HG03139 (cell line): ENCODE measurements around the gene RHEB.
A peak's percentile ranks its signal among the peaks of the same experiment; 100 is the strongest.
"Not testable (repeated sequence)": the region's sequence is repeated elsewhere in the genome, so short reads cannot be mapped to it uniquely, and the experiment has no call there.

Experiments used
- ATAC-seq: cut with Tn5 transposase; IDR thresholded peaks from one replicate; pipeline ENCODE4 v1.9.1; 2021; ENCODE audit not compliant: unreplicated experiment

The RHEB gene, protein sequence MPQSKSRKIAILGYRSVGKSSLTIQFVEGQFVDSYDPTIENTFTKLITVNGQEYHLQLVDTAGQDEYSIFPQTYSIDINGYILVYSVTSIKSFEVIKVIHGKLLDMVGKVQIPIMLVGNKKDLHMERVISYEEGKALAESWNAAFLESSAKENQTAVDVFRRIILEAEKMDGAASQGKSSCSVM

DNA sequence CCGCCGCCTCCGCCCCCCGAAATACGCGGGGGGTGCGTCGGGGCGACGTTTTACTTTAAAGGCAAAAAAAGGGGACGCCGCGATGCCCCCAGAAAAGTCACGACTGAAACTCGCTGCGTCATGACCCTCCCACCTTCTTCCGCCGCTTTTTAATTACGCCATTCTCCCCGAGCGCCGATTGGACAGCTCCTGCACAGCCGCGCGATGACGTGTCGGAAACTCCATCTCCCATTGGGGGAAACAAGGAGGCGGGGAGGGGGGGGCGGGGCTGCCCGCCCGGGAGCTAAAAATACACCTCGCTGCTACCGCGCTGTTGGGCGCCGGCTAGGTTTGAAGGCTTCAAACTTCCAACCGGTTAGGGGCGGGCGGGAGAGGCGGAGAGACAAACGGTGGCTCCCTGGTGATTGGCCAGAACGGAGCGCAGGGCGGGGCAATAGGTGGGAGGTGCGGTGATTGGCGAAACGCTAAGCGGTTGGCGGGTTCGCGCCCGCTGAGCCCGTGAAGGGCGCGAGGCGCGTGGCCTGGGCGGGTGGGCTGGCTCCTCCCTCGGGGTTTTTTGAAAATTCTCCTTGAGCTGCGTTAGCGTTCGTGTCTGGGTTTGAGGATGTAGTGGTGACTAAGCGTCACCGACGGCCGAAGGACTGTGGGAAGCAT lies at the start of gene RHEB:
TSS of gene RHEB (minus strand) at position 131 of the 654 bp plus-strand sequence. CDS start 384 bp downstream, outside the sequence.
- ATAC-seq: peak; percentile 68

DNA sequence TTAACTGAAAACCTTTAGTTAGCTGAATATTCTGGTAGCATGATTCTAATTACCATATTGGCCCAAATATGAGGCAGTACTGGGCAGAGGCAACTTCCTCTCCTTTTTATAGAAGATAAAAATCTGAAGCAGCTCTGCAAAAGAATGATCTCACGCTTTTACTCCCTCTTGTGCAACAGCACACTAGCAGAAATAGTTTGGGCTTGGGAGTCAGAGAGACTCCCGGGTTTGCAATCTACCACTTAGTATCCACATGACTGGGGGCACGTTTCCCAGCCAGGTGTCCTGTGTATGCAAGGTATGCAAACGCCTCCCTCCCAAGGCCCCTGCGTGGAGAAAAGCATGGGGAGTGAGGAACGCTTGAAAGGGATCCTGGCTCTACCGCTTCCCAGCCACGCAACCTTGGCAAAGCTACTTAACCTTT lies 47.2 kb upstream of the RHEB start:
- ATAC-seq: no peak

DNA sequence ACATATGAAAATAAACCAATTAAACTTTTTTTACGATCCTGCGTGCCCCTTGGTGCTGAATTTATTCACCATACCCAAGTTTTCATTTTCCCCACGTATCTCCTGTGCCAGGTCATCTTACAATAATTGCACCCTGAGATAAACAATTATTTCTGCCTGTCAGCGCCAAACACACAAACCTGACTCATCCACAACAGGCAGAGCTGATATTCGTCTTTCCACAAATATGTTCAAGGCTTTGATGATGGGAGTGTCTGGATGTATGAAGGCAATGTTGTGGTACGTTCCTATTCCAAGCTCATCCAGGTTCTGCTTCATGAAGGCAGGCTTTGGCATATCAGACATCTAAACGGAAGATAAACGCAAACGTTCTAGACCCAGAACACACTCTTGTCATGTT lies 45.8 kb upstream of the RHEB start:
- ATAC-seq: no peak

DNA sequence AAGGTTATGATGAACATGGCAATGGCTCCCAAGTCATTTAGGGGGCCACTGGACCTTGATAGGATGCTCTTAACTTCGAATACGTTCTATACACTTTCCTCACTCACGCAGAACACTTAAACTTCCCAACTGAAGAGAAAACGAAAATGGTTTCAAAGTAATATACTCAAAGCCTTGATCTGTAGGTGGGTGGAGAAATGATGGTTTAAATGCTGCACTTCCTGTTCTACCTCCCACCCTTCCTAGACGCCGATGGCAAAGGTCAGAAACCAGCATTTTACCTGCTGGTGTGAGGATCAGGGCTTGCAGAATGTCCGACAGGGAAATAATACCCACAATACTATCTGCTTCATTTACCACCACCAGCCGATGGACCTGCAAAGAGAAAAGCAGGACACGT lies 40.5 kb upstream of the RHEB start:
- no peak for ATAC-seq

DNA sequence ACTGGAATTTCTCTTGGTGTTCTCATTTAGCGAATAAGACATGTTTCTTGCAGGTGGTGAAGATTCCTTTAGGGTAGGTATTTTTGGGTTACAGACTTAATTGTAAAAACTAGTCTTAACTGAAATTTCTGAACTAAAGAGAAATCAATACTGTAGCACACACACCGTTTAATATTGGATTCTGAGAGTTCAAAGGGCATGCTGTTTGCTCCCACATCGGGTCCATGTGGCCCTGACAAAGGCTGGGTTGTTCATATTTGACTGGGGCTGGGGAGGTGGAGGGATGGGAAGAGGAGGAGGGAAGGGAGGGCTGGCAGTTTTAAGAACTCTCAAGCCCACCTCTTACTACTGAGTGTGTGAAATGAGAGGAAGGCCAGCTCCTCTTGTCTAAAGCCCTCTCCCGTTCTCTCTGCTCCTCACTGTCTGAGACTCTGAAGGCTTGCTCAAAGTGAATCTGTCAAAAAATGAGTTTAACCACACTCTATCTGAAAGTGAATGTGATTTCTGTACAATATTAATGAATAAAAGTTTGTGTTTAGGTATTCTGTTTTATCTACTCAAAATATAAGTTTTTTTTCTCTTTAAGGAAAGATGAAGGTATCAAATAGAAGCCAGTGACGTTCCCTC lies 40.0 kb upstream of the RHEB start:
- ATAC-seq: no peak

DNA sequence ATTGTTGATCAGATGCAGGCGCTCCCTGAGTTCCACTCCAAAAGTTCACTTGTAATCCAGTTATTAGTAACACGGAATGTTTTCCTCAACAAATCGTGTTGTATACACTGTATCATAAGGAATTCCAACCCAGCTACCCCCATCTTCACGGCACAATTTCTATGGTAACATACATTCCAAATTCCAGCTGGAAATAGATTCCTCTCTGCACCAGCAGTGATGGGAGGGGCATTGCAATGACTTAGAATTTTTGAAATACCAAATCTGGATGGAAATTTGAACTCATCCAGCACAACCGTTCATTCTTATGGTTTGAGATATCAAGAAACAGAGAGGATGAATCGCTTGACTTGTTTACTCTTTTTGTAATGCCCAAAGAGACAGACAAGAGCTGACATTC lies 38.9 kb upstream of the RHEB start:
- no peak for ATAC-seq

DNA sequence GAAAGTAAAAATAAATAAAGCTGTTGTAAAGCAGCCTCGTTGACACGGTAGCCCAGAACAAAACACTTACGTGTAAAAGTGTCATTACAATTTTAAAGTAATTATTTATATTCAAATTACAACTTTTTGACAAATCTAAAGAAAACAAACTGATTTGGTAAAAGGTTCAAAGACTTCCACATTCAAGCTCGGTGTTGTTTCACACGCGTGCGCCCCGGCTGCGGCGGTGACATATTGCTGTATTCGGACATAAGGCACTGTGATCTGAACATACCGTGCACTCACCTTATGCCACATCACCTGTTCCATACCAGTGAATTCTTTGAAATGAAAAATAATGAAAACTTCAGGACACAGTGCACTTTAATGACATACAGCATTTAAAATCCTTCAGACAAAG lies 36.9 kb upstream of the RHEB start:
- ATAC-seq: no peak

DNA sequence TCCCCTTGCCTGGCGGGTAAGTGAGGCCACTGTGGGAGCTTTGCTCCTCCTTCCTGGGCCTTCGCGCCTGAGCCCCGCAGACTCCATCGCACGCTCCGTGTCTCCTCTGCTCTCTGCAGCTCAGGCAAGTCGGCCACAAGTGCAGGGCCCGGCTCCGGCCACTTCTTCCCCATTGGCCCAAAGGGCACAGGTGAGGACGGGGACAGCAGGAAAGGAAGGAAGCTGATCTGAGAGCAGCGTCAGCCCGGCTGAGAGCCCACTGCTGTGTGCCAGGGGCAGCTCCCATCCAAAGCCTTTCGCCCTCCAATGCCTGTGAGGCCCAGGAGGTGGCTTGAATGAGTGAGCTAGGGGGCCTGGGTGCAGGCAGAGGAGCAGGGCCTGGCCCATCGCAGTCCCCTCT lies 33.7 kb upstream of the RHEB start:
- no peak for ATAC-seq

DNA sequence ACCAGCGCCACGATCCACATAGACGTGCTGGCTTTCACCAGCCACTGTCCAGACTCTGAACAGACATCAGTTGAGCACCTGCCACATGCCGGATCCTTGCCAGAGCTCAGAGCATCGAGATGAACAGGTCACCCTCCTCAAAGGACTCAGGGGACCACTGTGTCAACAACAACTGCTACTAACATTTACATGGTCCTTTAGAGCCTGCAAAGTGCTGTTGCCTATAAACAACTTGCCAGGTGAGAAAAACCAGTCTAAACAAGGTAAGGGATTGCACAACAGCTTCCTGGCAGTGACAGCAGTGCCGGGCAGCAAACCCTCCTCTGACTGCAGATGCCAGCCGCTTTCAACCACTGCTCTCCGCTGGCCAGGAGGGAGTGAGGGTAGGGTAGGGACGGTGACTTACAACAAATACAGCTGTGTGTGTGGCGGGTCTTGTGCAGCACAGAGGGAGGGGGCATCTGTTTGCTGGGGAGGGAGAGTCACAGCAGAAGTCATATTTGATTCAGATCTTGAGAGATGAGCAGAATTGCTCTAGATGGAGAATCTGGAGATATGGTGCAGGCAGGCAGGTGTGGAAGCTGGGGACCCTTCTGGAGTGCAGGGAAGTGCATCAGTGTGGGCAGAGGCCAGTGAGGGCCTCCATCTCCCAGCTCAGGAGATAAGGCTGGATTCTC lies 32.8 kb upstream of the RHEB start:
- no peak for ATAC-seq

DNA sequence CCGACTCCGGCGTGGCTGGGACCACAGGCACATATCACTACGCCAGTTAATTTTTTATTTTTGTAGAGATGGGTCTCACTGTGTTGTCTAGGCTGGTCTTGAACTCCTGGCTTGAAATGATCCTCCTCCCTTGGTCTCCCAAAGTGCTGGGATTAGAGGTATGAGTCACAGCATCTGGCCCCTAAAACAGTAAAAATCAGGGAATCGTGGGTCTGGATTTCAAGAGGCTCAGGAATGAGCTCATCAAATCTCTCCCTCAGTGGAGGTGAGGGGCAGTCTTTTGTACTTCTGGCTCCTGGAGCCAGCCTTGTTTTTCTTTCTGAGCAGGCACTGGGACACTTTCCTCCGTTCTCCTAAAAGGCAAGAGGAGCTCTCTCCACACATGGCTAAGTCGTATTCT lies 32.1 kb upstream of the RHEB start:
- no peak for ATAC-seq

DNA sequence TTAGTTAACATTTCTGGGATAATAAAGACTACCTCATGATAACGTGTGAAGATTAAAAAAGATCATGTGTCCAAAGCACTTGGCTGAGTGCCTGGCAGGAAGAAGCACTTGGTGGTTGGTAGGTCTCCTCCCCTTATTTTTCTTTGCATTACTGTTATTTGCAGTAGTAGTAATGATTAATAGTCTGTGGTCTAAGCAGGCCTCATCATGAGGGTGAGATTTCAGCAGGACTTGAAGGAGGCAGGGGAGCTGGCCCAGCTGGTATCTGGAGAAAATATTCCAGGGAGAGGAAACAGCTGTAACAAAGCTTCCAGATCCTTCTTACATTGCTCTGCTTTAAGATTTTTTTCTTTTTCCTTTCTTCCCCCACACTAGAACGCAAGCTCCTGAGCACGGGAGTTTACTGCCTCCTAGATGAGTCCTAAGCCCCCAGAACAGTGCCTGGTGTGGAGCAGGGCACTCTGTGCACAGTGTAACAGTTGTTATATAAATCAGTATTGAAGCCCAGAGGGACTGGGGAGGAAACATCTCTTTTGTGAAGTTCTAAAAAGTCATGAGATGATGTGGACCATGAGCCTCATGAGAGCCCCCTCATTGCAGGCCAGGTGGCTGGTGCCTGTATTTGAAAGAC lies 31.1 kb upstream of the RHEB start:
- peak; percentile 56 for ATAC-seq

DNA sequence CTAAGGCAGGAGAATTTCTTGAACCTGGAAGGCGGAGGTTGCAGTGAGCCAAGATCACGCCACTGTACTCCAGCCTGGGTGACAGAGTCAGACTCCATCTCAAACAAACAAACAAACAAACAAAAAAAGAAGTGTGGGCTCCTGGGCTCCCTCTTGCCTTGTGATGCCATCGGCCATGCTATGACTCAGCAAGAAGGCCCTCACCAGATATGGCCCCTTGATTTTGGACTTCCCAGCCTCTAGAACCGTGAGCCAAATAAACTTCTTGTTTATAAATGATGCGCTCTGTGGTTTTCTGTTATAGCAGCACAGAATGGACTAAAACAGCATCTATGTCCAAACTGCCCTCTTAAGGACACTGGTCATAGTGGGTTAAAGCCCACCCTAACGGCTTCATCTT lies 29.9 kb upstream of the RHEB start:
- ATAC-seq: no peak

DNA sequence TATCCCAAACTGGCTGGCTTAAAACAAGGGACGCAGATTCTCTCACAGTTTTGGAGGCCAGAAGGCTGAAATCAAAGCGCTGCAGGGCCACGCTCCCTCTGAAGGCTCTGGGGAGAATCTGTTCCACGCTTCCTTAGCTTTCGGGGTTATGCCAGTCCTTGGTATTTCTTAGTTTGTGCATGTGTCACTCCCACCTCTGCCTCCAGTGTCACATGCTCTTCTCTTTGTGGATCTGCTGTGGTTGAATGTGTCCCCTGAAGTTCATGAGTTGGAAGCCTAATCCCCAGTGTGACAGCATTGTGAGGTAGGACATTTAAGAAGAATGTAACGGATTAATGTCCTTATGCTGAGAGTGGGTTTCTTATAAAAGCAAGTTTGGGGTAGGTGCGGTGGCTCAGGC lies 29.4 kb upstream of the RHEB start:
- ATAC-seq: no peak

DNA sequence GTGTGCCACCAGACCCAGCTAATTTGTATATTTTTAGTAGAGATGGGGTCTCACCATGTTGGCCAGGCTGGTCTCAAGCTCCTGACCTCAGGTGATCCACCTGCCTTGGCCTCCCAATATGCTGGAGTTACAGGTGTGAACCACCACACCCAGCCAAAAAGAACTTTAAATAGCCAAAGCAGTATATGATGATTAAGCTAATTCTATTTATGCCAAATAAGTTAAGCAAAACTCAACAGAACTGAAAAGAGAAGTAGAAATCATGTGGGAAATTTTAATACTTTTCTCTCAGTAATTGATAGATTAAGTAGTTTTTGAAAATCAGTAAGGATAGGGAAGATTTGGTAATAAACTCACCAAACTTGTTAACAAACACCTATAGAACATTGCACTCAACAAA lies 24.5 kb upstream of the RHEB start:
- no peak for ATAC-seq

DNA sequence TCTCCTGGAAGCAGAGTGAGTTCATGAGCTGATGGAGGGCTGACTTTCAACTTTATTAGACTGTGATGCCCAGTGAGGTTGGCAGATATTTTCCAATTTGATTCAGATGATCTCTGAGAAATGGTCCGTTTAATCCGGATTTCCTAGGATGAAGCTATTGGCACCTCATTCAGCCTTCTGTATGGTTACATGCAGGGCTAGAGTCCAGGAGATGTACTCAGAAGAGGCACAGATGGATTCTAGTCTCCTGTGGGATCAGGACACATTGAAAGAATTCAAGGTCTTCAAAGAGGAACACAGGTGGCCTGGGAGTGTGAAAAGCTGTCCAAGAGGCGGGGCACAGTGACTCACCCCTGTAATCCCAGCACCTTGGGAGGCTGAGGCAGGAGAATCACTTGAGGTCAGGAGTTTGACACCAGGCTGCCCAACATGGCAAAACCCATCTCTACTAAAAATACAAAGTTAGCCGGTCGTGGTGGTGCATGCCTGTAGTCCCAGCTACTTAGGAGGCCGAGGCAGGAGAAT lies 23.0 kb upstream of the RHEB start:
- no peak for ATAC-seq

DNA sequence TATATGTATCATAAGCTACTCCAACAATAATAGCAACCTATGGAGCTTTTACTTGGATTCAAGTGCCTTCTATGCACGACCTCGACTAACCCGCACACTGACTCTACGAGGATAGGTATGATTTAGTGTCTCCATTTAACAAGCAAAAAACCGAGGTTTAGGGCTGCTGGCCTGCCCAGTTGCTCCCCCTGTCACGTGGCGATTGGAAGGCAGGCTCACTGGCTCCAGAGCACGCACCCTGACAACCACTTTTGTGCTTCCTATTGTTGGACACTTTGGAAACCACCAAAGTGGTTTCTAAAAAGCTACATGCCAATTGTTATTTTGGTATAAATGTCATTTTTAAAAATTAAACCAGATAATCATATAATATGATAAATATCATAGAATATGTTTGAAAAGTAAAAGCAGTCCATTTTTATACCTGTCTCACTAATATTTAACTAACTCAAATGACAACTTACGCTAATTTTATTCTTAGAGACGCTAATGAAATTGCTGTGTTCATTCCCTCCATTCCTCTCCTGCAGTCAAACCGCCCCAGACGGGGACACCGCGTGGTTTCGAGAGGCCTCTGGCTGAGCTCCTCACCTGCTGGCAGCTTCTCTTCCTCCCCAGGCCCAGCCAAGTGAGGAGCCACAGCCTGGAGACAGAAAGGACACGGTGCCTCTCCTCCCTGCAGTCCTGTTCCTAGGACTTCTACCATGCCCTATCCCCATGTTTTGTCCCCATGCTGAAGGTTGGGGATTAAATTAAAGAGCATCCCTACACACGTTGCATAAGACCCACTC lies 22.2 kb upstream of the RHEB start:
- no peak for ATAC-seq

DNA sequence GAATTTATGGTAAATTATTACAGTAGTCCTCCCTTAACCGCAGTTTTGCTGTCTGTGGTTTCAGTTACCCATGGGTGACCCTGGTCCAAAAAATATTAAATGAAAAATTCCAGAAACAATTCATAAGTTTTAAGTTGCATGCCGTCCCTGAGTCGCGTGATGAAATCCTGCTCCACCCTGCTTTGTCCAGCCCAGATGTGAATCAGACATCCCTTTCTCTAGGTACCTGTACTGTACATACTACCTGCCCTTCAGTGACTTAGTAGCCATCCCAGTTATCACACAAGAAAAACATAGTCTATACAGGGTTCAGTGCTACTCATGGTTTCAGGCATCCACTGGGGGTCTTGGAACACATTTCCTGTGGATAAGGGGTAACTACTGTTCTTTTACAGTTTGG lies 20.5 kb upstream of the RHEB start:
- ATAC-seq: no peak

DNA sequence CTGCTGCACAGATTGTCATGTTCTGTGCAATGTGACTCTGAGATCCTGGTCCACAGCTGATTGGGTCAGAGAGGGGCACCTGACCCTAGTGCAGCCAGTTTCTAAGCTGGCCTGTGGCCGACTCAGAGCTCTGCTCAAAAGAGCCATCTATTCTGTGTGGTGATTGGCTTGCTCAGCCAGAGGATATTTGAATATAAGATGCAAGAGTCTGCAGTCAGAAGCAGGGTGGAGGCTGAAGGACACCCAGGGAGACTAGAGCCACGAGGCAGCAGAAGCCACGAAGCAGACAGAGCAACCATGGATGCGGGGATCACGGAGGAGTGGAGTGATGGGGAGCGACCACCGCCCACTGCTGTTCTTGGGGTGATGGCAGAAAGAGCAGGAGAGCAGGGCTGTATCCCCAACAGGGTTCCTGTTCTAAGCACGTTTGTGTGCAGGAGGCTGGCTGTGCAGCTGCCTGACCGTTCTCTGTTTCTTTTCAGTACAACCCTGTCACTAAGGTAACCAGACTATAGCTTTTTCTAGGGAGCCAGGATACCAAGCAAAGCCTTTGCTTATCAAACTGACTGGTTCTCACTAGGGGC lies 19.5 kb upstream of the RHEB start:
- no peak for ATAC-seq

DNA sequence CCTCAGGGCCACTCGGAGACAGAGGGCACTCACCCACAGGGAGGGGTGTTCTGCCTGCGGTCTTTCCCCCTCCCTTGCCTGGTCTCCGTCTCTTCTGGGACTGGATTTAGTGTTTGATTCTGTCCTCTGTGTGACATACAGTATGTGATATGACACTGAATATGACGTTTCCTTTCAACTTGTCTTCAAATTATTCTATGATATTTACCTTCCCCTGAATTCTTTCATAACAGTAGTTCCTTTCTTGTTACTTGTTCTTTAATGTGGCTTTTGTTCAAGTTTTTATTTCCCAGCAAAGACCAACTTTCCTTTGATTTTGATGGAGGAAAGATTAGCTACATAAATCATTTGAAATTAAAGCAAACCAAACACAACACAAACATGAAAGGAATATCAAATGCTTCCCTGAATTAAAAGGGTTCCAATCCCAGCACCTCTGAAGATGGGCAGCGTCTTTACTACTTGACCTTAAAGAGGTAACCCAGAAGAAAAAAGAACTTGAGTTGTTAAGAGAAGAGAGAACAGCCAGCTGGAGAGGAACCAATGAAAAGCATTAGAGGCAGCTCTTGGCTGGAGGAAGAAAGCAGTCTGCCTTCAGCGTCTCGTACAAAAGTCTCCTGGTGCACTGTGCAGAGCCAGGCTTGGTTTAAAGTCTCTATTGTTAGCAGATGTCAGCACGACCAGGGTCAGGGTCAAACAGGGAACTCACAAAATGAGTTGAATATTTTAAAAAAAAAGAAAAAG lies 18.3 kb upstream of the RHEB start:
- ATAC-seq: no peak

DNA sequence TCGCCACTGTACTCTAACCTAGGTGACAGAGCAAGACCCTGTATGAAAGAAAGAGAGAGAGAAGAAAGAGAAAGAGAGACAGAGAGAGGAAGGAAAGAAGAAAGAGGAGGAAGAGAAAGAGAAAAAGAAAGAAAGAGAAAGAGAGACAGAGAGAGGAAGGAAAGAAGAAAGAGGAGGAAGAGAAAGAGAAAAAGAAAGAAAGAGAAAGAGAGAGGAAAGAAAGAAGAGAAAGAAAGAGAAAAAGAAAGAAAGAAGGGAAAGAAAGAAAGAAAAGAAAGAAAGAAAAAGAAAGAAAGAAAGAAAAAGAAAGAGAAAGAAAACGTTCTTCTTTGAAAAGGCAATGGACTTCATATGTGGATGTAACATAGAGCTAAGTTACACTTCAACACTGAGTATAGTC lies 16.5 kb upstream of the RHEB start:
- not testable (repeated sequence) for ATAC-seq
